Stimulated activated CD4-positive, alpha-beta T cell treated with anti-CD3 and anti-CD28 coated beads, Interleukin-1b, Interleukin-23, amount 100 ng/mL, for 1 hour (primary cell): ENCODE results near the gene IPO13.

ENCODE experiments used
- DNase-seq, 2 donors: peaks; one replicate each; pipeline ENCODE4 v3.0.0-alpha.2; 2020; ENCODE audit warnings: low read depth in 2 of 2

Gene IPO13

DNA sequence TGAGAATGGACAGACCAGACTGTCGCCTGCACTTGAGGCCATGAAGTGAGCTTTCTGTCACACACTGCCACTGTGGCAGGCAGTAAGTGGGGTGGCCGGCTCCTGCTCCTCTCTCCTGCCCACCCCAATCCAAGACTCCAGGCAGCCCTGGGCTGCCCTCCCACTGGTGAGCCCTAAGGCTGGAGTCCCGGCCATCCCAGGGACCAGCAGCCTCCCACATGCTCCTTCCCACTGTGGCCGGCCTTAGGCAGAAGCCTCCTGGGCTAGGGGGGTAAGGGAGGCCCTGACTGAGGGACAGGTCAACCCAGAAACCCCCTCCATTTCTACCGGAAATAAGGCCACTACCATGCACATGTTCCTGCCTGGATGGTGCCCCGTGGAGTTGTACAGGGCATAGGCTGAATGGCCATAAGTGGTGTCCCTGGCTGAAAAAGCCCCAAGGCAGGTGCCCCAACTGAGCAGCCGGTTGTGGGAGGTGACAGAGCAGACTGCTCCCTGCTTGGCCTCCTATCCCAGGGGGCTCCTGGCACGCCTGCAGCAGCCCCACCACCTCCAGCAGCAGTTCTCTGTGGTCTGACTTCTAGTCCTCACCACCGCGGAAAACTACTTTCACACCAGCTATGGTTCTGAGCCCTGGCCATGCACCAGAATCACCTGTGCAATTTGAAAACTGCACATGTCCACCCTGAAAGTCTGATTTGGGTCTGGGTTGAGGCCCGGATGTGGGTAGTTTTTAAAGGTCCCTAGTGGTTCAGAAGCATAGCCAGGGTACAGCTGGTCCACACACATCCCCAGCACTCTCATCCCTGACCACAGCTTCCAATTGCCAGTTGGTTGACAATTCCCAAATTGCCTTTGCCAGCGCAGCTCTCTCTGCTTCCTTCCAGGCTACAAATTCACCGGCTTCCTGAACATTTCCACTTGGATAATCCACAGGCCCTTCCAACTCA lies 14.8 kb upstream of the IPO13 start:
- DNase-seq, result no peak

DNA sequence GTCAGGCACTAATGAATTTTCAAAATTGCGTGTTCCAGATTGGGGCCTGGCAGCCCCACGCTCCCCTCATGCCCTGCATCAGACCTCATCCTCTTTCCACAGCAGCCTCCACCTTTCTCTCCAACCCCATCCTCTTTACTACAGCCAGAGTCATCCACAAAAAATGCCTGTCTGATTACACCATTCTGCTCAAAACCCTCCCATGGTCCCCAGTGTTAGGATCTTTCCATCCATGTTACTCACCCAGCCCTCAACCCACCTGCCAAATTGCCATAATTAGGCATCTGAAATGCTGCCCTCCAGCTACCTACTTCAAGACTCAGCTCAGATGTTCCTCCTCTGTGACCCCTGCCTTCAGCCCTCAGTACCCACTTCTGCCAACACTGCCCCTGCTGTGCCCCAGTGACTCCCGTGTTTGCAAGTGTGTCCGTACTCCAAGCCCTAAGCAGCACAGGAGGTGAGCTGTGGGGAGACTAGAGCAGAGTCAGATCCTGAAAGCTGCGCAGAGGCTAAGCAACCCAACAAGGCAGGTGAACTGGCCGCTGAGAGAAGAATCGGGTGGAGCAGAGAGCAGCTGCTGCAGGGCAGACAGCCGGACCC lies 13.9 kb upstream of the IPO13 start:
- no peak for DNase-seq

DNA sequence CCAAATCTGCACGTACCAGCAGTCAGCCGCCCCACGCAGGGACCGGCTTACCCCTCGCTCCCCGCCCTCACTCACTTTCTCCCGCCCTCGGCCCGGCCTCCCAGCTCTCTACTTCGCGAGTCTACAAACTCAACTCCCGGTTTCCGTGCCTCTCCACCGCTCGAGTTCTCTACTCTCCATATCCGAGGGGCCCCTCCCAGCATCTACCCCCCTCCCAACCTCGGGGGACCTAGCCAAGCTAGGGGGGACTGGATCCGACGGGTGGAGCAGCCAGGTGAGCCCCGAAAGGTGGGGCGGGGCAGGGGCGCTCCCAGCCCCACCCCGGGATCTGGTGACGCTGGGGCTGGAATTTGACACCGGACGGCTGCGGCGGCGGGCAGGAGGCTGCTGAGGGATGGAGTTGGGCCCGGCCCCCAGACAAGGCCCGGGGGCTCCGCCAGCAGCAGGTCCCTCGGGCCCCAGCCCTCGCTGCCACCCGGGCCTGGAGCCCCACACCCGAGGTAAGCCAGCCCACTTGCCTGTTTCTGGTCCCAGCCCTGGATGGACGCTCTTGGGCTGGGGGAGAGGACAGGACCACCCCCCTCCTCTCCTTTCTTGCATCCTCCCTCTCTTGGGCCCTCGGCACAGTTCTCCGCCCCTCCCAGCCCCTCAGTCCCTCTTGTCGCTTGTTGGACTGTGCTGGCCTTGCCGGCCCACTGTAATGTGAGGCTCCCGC lies 13.2 kb upstream of the IPO13 start, which contains the start of gene ARTN:
Gene ARTN (plus strand): TSS at position 416 of the 715 bp plus-strand sequence. CDS start 1,856 bp downstream, outside the sequence.
- no peak for DNase-seq

DNA sequence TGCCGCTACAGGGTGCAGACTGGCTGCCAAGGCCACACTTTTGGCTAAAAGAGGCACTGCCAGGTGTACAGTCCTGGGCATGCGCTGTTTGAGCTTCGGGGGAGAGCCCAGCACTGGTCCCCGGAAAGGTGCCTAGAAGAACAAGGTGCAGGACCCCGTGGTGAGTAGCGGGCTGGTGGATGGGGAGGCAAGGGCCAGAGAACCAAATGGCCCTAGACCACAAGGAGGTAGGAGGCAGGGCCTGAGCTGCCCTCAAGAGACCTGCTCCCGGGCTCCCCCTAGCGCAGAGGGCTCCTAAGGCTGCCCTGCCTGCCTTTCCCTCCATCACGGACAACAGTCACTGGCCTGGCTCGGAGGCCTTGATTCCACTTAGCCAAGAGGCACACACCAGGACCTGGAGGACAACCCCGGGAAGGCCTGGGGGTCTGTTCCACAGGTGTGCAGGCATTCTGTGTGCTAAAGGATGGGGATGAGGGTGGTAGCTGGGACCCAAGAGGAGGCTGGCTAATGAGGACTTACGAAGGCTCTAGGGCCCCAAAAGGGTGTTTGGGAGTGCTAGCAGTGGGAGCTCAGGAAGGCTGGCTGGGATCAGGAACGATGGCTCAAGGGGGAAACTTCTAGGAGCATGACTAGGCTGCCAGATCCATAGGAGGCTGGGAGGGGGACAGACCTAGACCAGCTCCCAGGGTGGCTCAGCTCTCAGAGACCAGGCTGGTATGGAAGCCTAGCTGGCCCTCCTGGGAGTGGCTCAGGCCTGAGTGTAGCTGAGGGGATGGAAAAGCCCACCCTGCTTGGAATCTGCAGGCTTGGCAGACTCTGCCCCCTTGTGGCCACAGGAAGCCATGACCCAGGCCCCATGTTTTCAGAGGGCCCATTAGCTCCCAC lies 12.4 kb upstream of the IPO13 start:
- DNase-seq, result peak in 1 of 2 donors; percentile 34

DNA sequence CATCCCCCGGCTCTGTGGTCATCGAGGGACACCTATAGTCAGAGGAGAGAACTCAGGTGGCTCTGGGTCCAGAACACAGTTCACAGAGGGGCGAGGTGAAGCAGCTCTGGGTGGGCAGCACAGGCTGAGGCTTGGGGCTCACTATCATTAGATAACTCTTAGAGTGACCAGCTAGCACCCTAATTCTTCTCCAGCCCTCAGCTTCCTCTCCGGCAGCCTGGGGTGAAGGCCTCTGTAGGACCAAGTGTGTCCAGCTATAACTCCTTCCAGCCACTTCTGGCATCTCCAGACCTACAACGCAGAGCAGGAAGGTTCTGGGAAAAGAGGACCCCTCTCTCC lies 11.8 kb upstream of the IPO13 start:
- DNase-seq, result no peak

DNA sequence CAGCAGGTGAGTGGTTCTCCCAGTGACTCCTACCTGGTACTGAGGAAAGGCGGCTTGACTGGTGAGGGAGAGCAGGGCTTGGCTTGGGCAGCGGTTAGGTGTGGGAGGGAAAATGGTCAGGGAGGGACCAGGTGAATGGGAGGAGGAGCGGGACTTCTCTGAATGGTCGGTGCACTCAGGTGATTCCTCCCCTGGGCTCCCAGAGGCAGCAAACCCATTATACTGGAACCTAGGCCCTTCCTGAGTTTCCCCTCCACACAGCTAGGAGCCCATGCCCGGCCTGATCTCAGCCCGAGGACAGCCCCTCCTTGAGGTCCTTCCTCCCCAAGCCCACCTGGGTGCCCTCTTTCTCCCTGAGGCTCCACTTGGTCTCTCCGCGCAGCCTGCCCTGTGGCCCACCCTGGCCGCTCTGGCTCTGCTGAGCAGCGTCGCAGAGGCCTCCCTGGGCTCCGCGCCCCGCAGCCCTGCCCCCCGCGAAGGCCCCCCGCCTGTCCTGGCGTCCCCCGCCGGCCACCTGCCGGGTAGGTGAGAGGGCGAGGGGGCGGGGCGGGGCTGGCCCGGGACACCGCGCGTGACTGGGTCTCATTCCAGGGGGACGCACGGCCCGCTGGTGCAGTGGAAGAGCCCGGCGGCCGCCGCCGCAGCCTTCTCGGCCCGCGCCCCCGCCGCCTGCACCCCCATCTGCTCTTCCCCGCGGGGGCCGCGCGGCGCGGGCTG lies 10.9 kb upstream of the IPO13 start:
- no peak for DNase-seq

DNA sequence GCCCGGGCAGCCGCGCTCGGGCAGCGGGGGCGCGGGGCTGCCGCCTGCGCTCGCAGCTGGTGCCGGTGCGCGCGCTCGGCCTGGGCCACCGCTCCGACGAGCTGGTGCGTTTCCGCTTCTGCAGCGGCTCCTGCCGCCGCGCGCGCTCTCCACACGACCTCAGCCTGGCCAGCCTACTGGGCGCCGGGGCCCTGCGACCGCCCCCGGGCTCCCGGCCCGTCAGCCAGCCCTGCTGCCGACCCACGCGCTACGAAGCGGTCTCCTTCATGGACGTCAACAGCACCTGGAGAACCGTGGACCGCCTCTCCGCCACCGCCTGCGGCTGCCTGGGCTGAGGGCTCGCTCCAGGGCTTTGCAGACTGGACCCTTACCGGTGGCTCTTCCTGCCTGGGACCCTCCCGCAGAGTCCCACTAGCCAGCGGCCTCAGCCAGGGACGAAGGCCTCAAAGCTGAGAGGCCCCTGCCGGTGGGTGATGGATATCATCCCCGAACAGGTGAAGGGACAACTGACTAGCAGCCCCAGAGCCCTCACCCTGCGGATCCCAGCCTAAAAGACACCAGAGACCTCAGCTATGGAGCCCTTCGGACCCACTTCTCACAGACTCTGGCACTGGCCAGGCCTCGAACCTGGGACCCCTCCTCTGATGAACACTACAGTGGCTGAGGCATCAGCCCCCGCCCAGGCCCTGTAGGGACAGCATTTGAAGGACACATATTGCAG lies 10.2 kb upstream of the IPO13 start:
- DNase-seq, result no peak

DNA sequence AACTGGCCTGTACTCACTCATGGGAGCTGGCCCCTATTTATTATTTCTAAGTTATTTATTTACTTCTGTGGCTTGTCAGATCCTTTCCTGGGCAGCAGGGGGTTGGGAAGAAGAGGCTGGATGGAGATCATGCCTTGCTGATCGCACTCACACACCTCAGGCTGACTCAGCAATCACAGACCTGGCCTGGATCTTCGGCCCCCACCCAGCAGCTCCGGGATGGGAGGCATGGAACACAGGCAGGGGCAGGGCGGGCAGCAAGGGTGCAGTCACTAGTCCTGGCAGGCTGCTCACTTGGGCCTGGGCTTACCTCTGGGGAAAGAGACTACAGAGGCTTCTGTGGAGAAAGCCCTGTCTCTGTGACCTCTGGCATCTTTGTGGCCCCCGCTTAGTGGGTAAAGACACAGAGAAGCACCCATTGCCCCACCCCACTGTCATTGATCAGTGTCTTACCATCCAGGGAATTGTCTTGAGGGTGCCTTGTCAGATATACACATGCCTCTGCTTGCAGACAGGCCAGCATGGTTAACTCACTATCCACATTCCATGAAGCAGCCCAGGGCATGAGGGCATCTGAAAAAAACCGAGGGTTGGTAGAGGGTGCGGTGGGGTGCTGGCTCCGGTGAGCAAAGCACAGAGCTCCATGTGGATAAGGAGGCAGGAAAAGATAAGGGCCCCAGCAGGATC lies 9.4 kb upstream of the IPO13 start:
- no peak for DNase-seq

DNA sequence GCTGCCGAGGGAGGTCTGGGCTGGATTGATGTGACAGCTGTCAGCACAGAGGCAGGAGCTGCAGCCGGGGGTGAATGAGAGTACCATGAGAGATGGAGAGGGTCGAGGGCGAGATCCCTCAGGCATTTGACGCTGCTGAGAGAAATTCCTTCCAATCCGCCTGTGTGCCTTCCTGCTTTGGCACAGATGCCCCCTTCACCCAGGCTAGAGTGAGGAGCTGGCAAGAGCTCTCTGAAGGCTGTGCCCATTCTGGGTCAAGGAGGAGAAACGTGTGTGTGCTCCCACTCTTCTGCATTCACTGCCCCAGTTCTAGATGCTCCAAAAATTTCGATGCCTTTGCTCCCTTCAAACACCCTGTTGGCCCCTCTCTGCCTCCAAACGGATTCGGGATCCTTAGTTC lies 8.4 kb upstream of the IPO13 start:
- DNase-seq, result no peak

DNA sequence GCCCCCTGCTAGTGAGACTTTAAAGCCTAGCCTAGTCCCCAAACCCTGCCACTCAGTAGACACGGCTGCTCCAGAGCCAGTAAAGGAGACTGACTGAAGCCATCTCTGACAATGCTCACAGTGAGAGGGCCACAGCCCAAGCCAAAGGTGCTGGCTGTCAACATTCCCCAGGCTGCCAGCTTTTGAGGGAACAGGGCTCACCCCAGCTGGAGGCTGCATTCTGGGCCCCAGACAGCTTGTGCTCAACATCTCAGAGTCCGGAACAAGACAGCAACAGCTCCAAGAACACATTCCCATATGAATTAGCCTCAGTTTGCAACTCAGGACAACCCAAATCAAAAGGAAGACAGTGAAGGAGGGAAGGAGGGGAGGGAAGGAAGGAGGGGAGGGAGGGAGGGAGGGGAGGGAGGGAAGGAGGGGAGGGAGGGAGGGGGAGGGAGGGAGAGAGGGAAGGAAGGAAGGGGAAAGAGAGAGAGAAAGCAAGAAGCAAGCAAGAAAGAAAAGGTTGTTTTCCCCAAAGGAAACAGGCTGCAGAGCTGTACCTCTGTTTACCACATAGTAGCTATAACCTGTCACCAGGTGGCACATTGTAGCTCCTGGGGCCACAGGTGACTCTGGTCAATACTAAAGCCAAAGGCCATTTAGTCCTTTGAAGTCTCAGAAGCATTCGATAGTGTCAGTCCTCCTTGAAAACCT lies 7.7 kb upstream of the IPO13 start:
- no peak for DNase-seq

DNA sequence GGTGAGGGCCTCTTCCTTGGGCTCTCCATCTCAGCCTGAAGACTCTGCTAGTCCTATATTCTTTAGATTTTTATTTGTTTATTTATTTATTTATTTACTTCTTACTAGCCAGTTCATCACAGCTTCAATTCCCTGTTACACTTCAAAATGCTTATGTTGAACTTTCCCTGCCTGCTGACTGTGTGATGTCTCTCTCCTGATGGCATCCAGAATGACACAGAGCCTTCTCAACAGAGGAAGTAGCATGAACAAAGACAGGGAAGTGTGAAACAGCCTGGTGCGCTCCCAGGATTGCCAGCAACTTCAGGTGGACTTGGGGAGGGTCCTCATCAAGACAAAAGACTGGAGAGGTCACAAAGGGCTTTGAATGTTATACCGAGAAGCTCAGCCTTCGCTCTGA lies 4.3 kb upstream of the IPO13 start:
- no peak for DNase-seq

DNA sequence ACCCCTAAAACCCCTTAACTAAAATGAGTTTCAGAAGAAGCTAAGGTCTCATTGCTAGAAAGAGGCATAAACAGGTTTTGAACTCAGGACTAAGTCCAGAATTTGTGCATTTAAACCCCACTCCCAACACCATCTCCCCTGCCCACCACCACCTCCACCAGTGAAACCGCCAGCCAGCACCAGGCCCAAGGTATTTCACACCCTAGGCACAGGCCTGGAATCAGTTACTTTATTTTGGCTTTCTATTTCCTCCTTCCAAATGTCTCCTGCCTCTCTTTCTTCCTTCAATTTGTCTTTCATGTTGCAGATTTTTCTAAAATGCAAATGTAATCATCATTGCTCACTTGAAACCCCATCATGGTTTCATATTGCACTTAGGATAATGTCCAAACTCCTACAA lies 1.9 kb upstream of the IPO13 start:
- DNase-seq, result no peak

DNA sequence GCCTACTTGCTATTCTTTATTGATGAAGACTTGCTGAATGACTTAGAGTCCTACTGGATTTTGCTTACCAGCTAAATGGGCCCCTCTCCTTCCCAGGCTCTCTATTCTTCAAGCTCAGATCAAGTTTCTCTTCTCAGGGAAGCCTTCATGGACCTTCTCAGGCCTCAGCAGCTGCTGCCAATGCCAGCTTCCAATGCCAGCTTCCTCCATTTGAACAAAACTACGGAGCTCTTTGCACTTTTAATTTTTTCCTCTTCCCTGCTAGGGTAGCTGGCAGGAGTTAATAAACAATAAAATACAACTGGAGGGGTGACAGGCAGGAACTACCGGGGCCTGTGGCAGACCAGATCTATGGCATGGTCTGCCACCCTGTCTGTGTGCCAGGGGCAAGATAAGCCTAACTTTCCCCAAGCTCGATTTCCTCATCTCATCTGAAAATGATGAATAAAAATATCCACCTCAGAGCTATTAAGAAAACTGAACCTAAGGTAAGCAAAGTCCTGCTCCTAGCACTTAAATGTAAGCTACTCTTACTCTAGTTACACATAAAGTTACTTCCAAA lies 995 bp upstream of the IPO13 start:
- no peak for DNase-seq

DNA sequence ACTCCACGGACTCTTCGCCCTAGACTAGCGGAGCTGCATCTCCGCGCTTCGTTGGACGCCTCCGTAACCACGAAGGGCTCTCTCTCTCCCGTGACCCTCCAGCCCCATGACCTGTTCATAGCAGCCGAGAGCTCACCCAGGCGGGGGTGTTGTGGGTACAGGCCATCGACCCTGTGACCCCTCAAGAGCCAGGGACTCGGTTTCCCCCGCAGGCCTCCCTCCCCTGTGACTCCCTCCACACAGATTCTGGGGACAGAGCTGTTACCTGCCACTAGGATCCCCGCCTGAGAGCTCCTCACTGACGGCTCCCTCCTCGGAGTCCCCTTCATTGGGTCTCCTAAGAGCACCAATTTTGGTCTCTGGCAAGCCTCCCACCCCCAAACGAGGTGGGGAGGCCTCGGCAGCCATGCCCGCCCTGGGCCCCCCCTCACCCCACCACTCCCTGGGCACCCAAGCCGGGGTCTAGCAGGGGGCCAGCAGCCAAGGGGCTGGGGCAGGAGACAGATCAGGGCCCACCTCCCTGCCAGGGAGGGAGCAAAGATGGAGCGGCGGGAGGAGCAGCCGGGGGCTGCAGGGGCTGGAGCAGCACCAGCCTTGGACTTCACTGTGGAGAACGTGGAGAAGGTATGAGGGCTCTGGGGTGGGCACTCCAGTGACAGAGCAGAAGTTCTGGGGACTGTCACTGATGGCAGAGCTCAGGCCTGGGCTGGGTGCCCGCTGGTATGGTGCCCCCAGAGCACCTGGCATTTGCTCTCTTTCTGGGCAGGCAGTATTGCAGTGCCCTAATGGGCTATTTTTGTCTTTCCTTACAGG lies 517 bp downstream of the IPO13 start:
- DNase-seq, result no peak

DNA sequence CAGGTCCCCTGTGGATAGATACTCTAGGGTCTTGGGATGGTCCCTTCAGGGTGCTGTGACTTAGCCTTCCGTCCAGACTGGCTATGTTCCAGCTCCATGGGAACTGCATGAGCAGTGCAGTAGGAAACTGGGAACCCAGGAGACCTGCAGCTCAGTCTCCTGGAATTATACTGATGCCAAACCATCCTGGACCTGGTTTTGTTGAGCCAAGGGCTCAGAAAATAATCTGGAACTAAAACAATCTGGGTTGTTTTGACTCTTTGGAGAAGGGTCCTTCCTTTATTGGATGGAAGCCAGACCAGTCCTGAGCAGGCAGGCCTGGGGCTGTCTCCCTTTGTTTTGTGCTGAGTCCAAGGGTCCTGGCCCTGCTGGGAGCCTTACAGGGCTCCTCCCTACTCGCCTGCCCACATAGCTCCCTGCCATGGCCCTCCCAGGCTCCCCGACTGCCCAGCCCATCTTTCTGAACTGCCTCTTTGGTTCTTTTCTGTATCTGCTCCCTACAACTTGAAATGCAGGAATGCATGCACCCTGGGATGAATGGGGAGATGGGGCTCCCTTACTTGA lies 1.2 kb downstream of the IPO13 start:
- no peak for DNase-seq

DNA sequence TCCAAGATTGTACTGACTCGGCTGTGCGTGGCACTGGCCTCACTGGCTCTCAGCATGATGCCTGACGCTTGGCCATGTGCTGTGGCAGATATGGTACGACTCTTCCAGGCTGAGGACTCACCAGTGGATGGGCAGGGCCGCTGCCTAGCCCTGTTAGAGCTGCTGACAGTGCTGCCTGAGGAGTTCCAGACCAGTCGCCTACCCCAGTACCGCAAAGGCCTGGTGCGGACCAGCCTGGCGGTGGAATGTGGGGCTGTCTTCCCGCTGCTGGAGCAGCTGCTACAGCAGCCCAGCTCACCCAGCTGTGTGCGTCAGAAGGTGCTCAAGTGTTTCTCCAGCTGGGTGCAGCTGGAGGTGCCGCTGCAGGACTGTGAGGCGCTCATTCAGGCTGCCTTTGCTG lies 2.9 kb downstream of the IPO13 start:
- no peak for DNase-seq
